PC-3 (cell line): Measurements from ENCODE around the gene RNF183.

ENCODE experiments used
- CTCF ChIP-seq: fragments of 300-600 bp; sonication (generic); conservative IDR thresholded peaks from 2 replicates; pipeline ENCODE4 v1.5.1; 2017; ENCODE audit warnings: antibody characterized with exemption, low read depth, mild to moderate bottlenecking, low read length
- EZH2 ChIP-seq: fragments of 300-600 bp; sonication (generic); IDR thresholded peaks from one replicate; pipeline ENCODE4 v1.6.1; 2017; ENCODE audit warnings: antibody characterized with exemption, mild to moderate bottlenecking, low read length; ENCODE audit not compliant: unreplicated experiment
- EZH2phosphoT487 ChIP-seq: fragments of 300-600 bp; sonication (generic); IDR thresholded peaks from 2 replicates; pipeline ENCODE4 v1.6.1; 2018; ENCODE audit warnings: mild to moderate bottlenecking, antibody characterized with exemption, low read length, borderline replicate concordance

GRCh38 chr9:113267911-113268566 lies 35.1 kb downstream of the RNF183 start:
- no peak for TF ChIP-seq CTCF
- no peak for TF ChIP-seq EZH2phosphoT487
- no peak for TF ChIP-seq EZH2
